Measurements from ENCODE around the gene C10orf67. TPM values are rescaled to one million over a fixed set of nuclear protein-coding genes. Genes with fewer than 3 reads are reported as not detected.
"Not testable (repeated sequence)": the region's sequence is repeated elsewhere in the genome, so short reads cannot be mapped to it uniquely, and the experiment has no call there.

C10orf67 gene
- total RNA-seq, 4 donors from 2014 or later: 0.21 TPM; not detected in 3

DNA sequence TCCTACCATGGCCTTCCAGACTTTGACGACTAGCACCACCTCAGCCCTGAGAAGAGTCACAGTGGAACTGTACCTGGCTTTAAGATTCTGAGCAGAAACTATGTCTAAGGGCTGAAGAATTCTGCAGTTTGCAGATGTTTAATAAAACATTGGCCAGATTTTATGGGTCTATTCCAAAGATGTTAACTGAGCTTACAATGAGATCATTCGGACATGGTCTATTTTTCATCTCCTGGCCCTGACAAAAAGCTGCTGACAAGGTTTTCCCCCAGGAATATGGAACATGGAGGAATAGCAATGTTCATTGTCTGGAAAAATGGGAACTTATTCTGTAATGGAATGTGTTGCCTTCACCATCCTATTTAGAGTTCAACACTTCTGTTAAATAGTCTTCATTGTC is 86.1 kb downstream of the C10orf67 start:
- H3K4me1 ChIP-seq: no peaks in the 10 kb centered on the region
- no peak overlapping the region for H3K27ac ChIP-seq
- TF ChIP-seq POLR2A (IDR thresholded peaks at IDR 0.05): no peak
- TF ChIP-seq, protein P1, sequence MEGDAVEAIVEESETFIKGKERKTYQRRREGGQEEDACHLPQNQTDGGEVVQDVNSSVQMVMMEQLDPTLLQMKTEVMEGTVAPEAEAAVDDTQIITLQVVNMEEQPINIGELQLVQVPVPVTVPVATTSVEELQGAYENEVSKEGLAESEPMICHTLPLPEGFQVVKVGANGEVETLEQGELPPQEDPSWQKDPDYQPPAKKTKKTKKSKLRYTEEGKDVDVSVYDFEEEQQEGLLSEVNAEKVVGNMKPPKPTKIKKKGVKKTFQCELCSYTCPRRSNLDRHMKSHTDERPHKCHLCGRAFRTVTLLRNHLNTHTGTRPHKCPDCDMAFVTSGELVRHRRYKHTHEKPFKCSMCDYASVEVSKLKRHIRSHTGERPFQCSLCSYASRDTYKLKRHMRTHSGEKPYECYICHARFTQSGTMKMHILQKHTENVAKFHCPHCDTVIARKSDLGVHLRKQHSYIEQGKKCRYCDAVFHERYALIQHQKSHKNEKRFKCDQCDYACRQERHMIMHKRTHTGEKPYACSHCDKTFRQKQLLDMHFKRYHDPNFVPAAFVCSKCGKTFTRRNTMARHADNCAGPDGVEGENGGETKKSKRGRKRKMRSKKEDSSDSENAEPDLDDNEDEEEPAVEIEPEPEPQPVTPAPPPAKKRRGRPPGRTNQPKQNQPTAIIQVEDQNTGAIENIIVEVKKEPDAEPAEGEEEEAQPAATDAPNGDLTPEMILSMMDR (IDR thresholded peaks at IDR 0.05): no peak
- DNase-seq: no peak
- H3K4me3 ChIP-seq: no peak overlapping the region
- intact Hi-C loops (cut with DNase I; ENCODE audit: low total_unique reads): loop anchor here (5.0 kb wide), 1 partner anchor 1179 kb away; no protein-coding TSS in a partner anchor
- no peaks in the 10 kb centered on the region for H3K27me3 ChIP-seq
- no peaks in the 10 kb centered on the region for H3K36me3 ChIP-seq
- H3K9me3 ChIP-seq: no peaks in the 10 kb centered on the region

DNA sequence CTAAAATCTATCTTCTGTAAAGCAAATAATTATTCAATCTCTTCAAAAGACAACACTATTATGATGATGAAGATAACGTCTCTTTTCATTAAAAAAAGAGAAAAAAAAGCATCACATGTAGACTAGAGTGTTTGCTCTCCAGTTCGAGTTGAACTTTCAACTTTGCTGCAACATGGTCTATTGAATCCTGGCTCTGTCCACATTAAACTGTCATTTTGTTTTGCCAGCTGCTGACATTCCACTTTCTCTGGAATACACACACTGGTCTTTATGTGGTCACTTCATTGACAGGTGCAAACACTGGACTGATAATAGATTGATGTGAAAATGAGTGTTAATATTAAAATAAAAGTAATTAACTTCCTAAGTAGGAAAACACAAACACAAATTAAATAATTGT is 90.8 kb downstream of the C10orf67 start:
- intact Hi-C loops (cut with DNase I; ENCODE audit: low total_unique reads): no loop called here
- Histone ChIP-seq H3K9me3 (no peaks in the 10 kb centered on the region), H3K4me3 (no peak overlapping the region), H3K27ac (no peak overlapping the region), H3K27me3 (no peaks in the 10 kb centered on the region), H3K36me3 (no peaks in the 10 kb centered on the region), H3K4me1 (no peaks in the 10 kb centered on the region)
- TF ChIP-seq POLR2A (IDR thresholded peaks at IDR 0.05): no peak
- TF ChIP-seq, protein P1 (IDR thresholded peaks at IDR 0.05): no peak
- no peak for DNase-seq

DNA sequence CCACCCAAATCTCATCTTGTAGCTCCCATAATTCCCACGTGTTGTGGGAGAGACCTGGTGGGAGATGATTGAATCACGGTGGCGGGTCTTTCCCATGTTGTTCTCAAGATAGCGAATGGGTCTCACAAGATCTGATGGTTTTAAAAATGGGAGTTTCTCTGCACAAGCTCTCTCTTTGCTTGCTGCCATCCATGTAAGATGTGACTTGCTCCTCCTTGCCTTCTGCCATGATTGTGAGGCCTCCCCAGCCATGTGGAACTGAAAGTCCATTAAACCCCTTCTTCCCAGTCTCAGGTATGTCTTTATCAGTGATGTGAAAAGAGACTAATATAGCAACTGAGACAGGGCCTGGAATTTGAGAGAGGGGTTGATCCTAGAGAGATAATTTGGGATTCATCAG is 91.7 kb downstream of the C10orf67 start:
- H3K27ac ChIP-seq; DNase-seq; H3K36me3 ChIP-seq; H3K9me3 ChIP-seq; intact Hi-C loops (cut with DNase I; ENCODE audit: low total_unique reads); H3K27me3 ChIP-seq; H3K4me1 ChIP-seq; H3K4me3 ChIP-seq: not testable (repeated sequence)

DNA sequence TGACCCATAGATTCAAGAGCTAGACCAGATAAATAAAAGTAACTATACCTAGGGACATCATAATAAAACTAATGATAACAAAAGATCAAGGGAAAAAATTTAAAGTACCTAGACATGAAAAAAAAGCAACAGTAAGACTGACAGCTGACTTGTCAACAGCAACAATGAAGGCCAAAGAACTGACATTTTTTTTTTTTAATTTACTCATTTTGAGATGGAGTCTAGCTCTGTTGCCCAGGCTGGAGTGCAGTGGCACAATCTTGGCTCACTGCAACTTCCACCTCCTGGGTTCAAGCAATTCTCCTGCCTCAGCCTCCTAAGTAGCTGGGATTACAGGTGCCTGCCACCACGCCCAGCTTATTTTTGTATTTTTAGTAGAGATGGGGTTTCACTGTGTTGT is 102.8 kb downstream of the C10orf67 start:
- DNase-seq; H3K27ac ChIP-seq; intact Hi-C loops (cut with DNase I; ENCODE audit: low total_unique reads); H3K4me1 ChIP-seq; H3K9me3 ChIP-seq; H3K4me3 ChIP-seq; H3K27me3 ChIP-seq; H3K36me3 ChIP-seq: not testable (repeated sequence)

GRCh38 chr10:23238015-23238414 is 106.6 kb downstream of the C10orf67 start:
- no peak overlapping the region for H3K27ac ChIP-seq
- no peak for DNase-seq
- no peak overlapping the region for H3K4me3 ChIP-seq
- no peaks in the 10 kb centered on the region for H3K36me3 ChIP-seq
- no peaks in the 10 kb centered on the region for H3K9me3 ChIP-seq
- H3K4me1 ChIP-seq: no peaks in the 10 kb centered on the region
- TF ChIP-seq, protein P1 (IDR thresholded peaks at IDR 0.05): no peak
- TF ChIP-seq POLR2A (IDR thresholded peaks at IDR 0.05): no peak
- intact Hi-C loops (cut with DNase I; ENCODE audit: low total_unique reads): no loop called here
- no peaks in the 10 kb centered on the region for H3K27me3 ChIP-seq

- Histone ChIP-seq H3K4me1 (no peaks in the 10 kb centered on the region), H3K27ac (no peak overlapping the region), H3K4me3 (no peak overlapping the region), H3K36me3 (no peaks in the 10 kb centered on the region), H3K27me3 (no peaks in the 10 kb centered on the region), H3K9me3 (no peaks in the 10 kb centered on the region)
- intact Hi-C loops (cut with DNase I; ENCODE audit: low total_unique reads): no loop called here
- TF ChIP-seq, protein P1 (IDR thresholded peaks at IDR 0.05): no peak
- TF ChIP-seq POLR2A (IDR thresholded peaks at IDR 0.05): no peak
- DNase-seq: no peak
Measured at GRCh38 chr10:23230582-23230981, 114.0 kb downstream of the C10orf67 start.

All from uterus (tissue), 4 donors.